Stimulated activated CD8-positive, alpha-beta memory T cell treated with anti-CD3 and anti-CD28 coated beads, Interleukin-2, amount 100 ng/mL, for 1 hour (primary cell): ENCODE measurements around the gene SLC15A3.
A peak's percentile ranks its signal among the peaks of the same experiment; 100 is the strongest.
"Not testable (repeated sequence)": the region's sequence is repeated elsewhere in the genome, so short reads cannot be mapped to it uniquely, and the experiment has no call there.

Source experiments
- DNase-seq, 2 donors: peaks; one replicate each; pipeline ENCODE4 v3.0.0-alpha.2; 2020; ENCODE audit warnings: low read depth in 2 of 2

SLC15A3 gene

GRCh38 chr11:60914633-60915247 is 37.2 kb downstream of the SLC15A3 start:
- no peak for DNase-seq

- DNase-seq: peak; percentile 59 to 80
Measured at GRCh38 chr11:60913793-60914632, 38.0 kb downstream of the SLC15A3 start, which contains the start of gene TMEM109. Gene TMEM109 (plus strand): TSS chr11:60914158. CDS start chr11:60919694, 5,536 bp downstream.

DNA sequence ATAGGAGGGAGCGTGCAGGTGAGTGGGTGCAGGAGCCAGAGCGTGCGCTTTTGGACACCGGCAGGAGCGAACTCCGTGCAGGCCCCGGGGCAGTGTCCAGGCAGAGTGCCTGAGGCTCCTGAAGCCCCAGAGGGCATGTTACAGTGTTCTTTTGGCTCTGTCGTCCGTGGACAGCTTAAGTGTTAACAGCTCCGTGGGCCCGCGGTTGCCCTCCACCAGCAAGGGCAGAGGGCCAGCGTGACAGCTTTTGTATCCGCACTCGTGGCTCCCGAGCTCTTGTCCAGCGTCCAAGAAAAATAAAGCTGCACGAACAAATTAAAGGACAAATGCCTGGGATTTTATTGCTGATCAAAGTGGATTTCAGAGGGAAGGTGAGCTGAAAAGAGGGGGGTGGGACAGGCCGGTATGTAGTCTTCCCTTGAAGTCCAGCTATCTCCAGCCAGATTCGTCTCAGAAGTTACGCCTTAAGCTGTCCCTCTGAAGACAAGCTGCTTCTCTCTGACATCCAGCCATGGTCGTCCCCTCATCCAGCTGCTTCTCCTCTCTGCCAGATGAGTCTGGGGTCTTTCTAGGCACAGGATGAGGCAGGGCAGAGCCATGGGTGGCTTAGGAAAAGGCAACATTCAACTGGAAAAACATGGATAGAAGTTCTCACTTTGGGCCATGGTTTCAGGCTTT is 39.0 kb downstream of the SLC15A3 start:
- no peak for DNase-seq

DNA sequence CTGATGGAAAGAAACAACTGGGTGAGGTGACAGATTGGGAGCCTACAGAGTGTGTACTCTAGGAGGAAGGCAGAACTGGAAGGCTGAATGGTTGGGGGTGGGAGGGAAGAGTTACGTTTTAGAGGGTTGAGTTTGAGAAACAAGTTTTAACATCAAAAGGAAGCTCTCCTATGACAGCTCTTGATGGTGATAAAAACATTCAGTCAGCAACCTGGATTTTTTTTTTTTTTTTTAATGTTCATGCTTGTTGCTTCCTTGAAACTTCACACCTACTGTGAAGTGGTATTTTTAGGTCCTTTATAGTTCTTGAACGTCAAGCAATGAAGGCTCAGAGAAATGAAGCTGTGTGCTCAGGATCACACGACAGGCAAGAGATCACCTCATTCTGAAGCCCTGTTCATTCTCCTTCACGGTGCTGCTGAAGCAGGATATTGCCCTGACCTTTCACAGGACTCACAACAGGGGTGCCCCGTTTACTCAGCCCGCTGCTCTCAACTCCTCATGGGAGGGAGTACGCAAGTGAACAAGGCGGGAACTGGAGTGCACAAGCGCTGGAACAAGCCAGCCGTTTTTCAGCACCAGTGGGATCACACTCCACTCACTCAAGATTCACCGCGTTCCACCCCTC is 39.6 kb downstream of the SLC15A3 start:
- no peak for DNase-seq

- no peak for DNase-seq
Measured at GRCh38 chr11:60910711-60911380, 41.1 kb downstream of the SLC15A3 start.

- DNase-seq: no peak
Measured at GRCh38 chr11:60910281-60910687, 41.7 kb downstream of the SLC15A3 start.

DNA sequence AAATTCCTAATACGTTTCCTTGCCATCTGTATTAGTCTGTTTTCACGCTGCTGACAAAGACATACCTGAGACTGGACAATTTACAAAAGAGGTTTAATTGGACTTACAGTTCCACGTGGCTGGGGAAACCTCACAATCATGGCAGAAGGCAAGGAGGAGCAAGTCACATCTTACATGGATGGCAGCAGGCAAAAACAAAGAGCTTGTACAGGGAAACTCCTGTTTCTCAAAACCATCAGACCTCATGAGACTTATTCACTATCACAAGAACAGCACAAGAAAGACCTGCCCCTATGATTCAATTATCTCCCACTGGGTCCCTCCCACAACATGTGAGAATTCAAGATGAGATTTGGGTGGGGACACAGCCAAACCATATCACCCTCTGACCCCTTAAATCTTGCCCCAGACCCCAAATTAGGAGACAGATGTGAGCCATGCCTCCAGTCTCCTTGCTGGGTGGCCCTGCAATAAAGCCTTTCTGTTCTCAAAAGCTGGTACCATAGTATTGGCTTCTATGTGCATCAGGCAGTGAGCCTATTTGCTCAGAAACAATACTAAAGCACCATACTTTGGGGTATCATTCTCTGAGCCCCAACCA is 42.2 kb downstream of the SLC15A3 start:
- not testable (repeated sequence) for DNase-seq

- DNase-seq: no peak
Measured at GRCh38 chr11:60908803-60909202, 43.2 kb downstream of the SLC15A3 start.

DNA sequence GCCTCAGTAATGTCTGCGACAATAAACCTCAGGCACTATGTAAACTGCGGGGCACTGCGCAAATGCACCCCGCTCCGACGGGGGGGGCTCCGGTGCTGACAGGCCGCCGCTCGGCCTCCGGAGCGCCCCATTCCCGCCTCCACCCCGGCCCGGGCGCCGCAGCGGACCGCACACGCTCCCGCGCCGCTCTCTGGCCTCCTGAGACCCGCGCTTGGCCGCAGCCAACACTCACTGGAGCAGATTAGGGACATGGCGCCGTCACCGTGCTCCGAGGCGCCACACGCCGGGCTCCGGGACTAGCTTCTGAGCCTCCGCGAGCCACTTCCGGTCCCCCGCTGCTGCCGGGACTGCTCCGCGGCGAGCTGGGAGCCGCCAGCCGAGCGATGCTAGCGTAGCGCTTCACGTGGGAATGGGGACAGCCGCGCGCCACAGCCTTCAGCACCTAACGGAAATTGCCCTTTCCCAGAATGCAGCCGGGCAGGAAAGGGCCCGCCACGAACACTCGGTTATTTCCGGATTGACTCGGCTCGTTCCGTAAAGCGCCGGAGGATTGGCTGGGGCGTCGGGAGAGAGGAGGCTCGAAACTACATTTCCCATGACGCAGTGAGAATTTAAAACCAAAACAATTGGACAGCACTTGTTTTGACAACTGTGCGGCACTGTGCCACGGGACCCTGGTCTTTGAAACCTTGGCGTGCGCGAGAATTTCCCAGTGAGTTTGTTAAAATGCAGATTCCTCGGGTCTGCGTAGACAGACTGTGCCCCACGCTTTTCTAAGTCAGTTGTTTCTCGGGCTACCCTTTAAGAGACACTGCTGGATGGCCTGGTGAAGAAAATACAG is 45.6 kb downstream of the SLC15A3 start, which contains the start of gene PRPF19:
Gene PRPF19 (minus strand): TSS at position 454 of the 841 bp plus-strand sequence. CDS start 203 bp downstream, at position 251.
- peak; percentile 93 to 94 for DNase-seq

DNA sequence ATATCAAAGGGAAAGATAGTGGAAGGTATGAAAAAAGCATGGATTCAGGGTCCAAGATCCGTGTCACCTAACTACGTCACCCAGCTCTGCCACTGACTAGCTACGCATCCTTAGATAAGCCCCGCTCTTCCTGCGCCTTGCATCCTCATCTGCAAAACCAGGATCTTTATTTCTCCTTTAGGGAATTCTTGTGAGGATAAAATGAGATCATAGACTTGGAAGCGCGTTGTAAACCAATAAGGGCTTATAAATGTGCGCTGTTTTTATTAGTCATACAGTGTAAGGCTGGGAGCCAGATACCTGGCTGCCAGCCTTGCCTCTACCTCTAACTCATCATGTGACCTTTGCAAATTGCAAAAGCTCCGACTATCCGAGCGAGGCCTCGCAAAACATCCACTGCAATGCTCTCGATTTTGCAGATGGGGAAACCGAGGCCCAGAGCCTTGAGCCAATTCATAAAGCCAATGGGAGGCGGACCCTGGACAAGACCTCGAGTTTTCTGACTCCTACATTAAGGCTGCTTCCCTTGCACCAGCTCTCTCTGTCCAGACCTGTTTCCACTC is 46.3 kb downstream of the SLC15A3 start:
- no peak for DNase-seq

- no peak for DNase-seq
Measured at GRCh38 chr11:60905047-60905446, 46.9 kb downstream of the SLC15A3 start.

GRCh38 chr11:60902625-60903024 is 49.4 kb downstream of the SLC15A3 start:
- DNase-seq: no peak

DNA sequence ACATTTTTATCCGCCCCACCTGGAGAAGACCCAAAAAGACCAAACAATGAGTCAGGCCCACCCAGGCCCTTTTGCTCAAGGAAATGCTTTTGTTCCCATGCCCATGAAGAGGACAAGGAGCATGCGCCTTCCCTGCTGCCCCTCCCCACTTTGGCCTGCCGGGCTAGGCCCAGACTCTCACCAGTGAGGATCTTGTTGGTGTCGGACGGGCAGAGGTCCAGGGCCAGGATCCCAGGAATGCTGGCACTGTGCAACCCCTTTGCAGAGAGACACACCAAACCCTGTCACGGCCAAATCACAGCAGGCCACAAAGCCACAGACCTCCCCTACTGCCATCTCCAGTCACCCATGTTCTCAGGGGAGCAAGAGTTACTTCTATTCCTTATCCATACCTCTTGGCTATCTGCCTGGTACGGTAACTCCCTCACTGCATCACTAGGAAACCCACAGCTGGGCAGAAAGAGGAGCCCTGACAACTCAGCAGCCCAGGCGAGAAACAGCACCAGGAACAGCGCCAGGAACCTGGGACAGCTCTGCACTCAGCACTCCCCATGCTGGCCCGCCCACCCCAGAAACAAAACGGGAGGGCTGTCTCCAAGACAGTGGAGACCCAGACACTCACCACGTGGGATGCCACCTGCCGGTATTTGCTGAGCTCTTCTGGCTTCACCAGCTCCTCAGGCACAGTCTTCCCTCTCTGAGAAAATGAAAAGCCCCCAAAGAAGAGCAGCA is 51.1 kb downstream of the SLC15A3 start:
- DNase-seq: no peak

GRCh38 chr11:60899977-60900376 is 52.0 kb downstream of the SLC15A3 start:
- DNase-seq: no peak

DNA sequence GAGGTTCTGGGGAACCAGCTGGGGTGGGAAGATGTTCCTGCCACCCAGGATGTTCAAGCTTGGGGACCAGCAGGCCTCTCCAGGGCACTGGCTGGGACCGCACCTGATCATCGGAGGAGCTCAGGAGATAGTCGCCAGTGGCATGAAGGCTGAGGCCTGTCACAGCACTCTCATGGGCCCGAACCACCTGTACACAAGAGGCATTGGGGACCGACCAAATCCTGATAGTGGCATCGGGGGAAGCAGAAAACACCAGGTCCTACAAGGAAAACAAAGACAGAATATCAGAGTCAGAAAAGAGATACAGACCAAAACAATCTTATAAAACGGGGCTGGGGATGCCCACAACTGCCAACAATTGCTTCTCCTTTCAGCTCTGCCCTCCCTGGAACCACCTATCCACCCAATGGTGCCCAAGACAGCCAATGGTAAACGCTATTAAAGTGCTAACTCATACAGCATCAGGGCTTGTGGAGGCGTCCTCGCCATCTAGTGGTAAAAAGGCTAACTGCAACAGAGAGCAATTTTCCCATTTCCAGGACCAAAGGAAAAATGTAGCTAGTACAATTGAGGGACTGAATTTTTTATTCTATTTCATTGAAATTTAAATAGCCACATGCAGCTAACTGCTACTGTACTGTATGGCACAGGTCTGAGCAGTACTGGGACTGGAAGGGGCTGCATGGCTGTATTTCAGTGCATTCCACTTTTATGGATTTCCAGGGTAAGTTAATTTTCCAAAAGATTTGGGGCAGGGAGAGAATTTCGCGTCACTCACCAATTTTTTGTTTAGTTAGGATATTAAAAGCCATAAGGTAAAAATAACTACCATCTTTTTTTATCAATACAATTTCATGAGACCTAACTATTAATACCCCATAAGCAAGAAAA is 52.7 kb downstream of the SLC15A3 start:
- DNase-seq: no peak

DNA sequence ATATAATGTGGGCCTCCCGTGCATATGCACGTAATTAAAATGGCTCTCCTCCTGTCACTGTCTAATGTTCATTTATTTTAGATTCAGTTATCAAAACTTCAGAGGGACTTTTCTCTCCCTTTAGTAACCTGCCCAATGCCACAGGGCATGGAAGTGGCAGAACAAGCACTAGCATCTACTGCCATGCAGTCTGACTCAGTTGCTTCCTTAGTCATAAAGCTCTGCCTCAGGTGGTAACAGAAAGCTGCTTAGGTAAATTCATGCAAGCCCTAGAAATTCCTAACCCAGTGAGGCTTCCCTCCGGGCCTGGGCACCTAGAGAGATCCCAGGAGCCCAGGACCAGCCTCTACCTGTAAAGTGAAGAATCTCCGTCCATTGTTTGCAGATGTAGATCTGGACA is 54.5 kb downstream of the SLC15A3 start:
- no peak for DNase-seq

DNA sequence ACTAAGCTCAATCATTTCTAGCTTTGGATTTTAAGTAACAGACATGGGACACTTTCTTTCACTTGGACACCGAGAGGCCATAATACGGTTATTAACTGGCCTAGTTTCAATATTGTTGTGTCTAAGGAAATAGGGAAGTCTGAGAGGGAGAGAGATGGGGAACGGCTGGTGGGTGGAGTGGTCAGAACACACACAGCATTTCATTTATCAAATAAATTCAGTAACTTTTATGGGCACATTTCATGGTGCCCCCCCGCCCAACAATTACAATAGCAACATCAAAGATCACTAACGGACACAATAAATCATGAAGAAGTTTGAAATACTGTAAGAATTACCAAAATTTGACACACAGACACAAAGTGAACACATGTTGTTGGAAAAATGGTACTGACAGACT is 56.3 kb downstream of the SLC15A3 start:
- no peak for DNase-seq
